ENCODE results near the gene COL19A1. TPM values are rescaled to one million over a fixed set of nuclear protein-coding genes. Genes with fewer than 3 reads are reported as not detected.

The COL19A1 gene
- total and polyA plus RNA-seq, 4 donors, result 0.09 to 4.4 (median 0.80) TPM; not detected in 1

GRCh38 chr6:70124443-70124842 is 258.1 kb downstream of the COL19A1 start:
- Histone ChIP-seq H3K4me1 (ENCODE audit: control insufficient read depth in 5 of 5, insufficient read depth in 5 of 5, low read length in 5 of 5) (peaks cover 0 to 11% (median 0%) of the 10 kb centered on the region in 5 donors), H3K27ac (ENCODE audit: low read depth in 1 of 2, low read length in 1 of 2) (no peak overlapping the region), H3K27me3 (ENCODE audit: control insufficient read depth in 3 of 3, insufficient read depth in 3 of 3, low read length in 2 of 3) (no peaks in the 10 kb centered on the region), H3K9ac (ENCODE audit: insufficient read depth in 1 of 2, low read length in 2 of 2) (no peak overlapping the region), H3K9me3 (ENCODE audit: control insufficient read depth in 4 of 4, insufficient read depth in 3 of 4, low read length in 3 of 4) (no peaks in the 10 kb centered on the region), H3K4me3 (no peak overlapping the region), H3K36me3 (ENCODE audit: control insufficient read depth in 4 of 4, insufficient read depth in 4 of 4, low read length in 4 of 4) (no peaks in the 10 kb centered on the region)
- 75 to 81% methylated on average over 1 of the region's 1 CpG for WGBS, 2 donors
- ATAC-seq (ENCODE audit: insufficient read depth, low FRiP score), result no peak
- no peak for DNase-seq
- no peak for TF ChIP-seq CTCF (IDR thresholded peaks at IDR 0.05; ENCODE audit: control extremely low read depth, extremely low read depth)

DNA sequence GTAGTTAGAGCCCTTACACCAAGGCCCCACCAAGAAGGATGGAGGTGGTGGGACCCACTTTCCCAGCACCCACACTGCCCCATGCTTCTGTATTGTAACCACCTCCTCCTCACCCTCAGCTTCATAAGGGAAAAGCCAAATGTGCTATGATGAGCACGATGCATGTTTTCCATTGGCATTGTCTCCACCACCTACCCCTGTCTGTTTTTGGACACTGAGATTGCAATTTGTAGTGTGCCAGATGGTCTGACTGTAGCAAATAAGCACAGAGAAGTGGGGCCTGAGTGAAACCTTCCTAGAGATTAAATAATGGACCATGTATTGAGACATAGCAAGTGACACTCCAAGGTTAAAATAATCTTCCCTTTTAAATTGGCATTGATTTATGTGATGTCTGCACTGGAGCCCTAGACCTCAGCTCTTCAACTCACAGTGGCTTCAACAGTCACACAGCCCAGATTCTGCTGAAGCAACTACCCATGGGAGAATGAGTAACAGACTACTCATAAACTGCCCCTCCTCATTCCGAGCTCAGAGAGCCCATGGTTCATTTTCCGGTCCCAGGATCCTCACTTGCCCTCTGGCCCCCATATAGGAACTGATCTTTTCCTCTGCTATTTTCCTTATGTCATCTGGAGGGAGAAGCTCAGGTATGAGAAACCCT is 258.7 kb downstream of the COL19A1 start:
- TF ChIP-seq CTCF (IDR thresholded peaks at IDR 0.05; ENCODE audit: control extremely low read depth, extremely low read depth), result no peak
- DNase-seq (no peak), ATAC-seq (ENCODE audit: insufficient read depth, low FRiP score) (no peak)
- H3K4me3 ChIP-seq, result no peak overlapping the region
- no peaks in the 10 kb centered on the region for H3K36me3 ChIP-seq (ENCODE audit: control insufficient read depth in 4 of 4, insufficient read depth in 4 of 4, low read length in 4 of 4)
- no peak overlapping the region for H3K27ac ChIP-seq (ENCODE audit: low read depth in 1 of 2, low read length in 1 of 2)
- H3K9me3 ChIP-seq (ENCODE audit: control insufficient read depth in 4 of 4, insufficient read depth in 3 of 4, low read length in 3 of 4), result no peaks in the 10 kb centered on the region
- peaks cover 0 to 8% (median 0%) of the 10 kb centered on the region in 5 donors for H3K4me1 ChIP-seq (ENCODE audit: control insufficient read depth in 5 of 5, insufficient read depth in 5 of 5, low read length in 5 of 5)
- 72% methylated on average over 3 of the region's 3 CpGs for WGBS, 2 donors
- no peaks in the 10 kb centered on the region for H3K27me3 ChIP-seq (ENCODE audit: control insufficient read depth in 3 of 3, insufficient read depth in 3 of 3, low read length in 2 of 3)
- no peak overlapping the region for H3K9ac ChIP-seq (ENCODE audit: insufficient read depth in 1 of 2, low read length in 2 of 2)

DNA sequence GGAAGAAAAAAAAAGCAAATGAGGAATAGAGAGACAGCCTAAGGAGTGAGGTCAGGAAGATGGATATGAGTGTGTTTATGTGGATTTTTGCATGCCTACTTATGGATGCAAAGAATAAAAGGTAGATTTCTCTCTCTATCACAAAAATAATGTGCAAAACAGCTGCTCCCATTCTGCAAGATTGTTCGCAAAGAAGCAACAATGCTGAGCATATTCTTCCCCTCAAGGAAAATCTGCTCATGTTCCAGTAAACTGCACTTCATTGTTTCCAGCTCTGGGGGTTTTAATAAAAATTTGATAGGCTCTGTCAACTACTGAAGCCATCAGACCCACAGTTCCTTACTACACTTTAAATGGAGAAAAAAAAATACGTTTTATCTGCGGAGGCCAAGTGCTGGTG is 259.2 kb downstream of the COL19A1 start:
- no peaks in the 10 kb centered on the region for H3K27me3 ChIP-seq (ENCODE audit: control insufficient read depth in 3 of 3, insufficient read depth in 3 of 3, low read length in 2 of 3)

More for the DNA sequence above, 259.2 kb downstream of the COL19A1 start:
- Histone ChIP-seq H3K9ac (ENCODE audit: insufficient read depth in 1 of 2, low read length in 2 of 2) (no peak overlapping the region), H3K36me3 (ENCODE audit: control insufficient read depth in 4 of 4, insufficient read depth in 4 of 4, low read length in 4 of 4) (no peaks in the 10 kb centered on the region), H3K9me3 (ENCODE audit: control insufficient read depth in 4 of 4, insufficient read depth in 3 of 4, low read length in 3 of 4) (no peaks in the 10 kb centered on the region), H3K27ac (ENCODE audit: low read depth in 1 of 2, low read length in 1 of 2) (no peak overlapping the region), H3K4me3 (no peak overlapping the region), H3K4me1 (ENCODE audit: control insufficient read depth in 5 of 5, insufficient read depth in 5 of 5, low read length in 5 of 5) (peaks cover 0 to 4% (median 0%) of the 10 kb centered on the region in 5 donors)
- no peak for ATAC-seq (ENCODE audit: insufficient read depth, low FRiP score)
- 92 to 94% methylated on average over 3 of the region's 3 CpGs for WGBS, 2 donors
- TF ChIP-seq CTCF (IDR thresholded peaks at IDR 0.05; ENCODE audit: control extremely low read depth, extremely low read depth), result no peak
- DNase-seq, result no peak
